GM13977 (cell line): ENCODE results near the gene HDAC5.
"Not testable (repeated sequence)": the region's sequence is repeated elsewhere in the genome, so short reads cannot be mapped to it uniquely, and the experiment has no call there.

ENCODE experiments used
- DNase-seq: peaks from one replicate; pipeline ENCODE4 v3.0.0; 2012; ENCODE audit warnings: low spot score
- in situ Hi-C: fragments of 300-500 bp; cut with MboI; formaldehyde crosslinking; loops from one replicate; pipeline ENCODE4 v1.12.0; 2022; ENCODE audit warnings: low sequenced_read_pairs, low pct_unique_long_range_greater_than_20kb, mixed read lengths, inconsistent platforms; ENCODE audit not compliant: unreplicated experiment
- TF ChIP-seq, protein P1 (sequence below): IDR thresholded peaks from 2 replicates; pipeline ENCODE4 v1.5.1; 2012; ENCODE audit warnings: mild to moderate bottlenecking, control low read depth; ENCODE audit not compliant: insufficient read depth; ENCODE audit errors: extremely low read depth, missing control alignments

Gene HDAC5

DNA sequence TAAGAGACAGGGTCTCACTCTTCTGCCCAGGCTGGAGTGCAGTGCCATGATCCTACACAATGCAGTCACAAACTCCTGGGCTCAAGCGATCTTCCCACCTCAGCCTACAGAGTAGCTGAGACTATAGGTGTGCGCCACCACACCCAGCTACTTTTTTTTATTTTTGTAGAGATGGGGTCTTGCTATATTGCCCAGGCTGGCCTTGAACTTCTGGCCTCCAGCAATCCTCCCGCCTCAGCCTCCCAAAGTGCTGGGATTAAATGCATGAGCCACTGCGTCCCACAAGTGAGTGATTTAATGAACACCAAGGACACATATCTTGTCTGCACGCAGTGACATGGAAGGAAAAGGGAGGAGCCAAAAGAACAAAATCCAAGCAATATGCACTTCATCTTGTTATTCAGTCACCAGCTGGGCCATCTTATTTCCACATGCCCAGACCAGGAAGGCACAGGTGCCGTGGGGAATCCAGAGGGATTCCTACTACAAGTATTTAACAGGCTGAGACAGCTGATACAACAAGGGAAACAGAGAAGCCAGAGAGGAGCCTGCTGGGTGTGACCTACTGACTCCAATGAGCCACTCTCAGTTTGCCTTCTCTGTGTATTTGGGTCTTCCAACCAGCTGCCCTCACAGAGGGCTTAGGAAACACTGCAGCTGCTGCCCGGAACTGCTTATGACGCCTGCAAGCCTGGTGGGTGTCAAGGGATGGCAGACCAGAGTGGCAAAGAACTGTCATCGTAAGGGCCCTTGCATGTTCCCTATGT is 74.0 kb downstream of the HDAC5 start:
- no peak for DNase-seq
- TF ChIP-seq, protein P1, sequence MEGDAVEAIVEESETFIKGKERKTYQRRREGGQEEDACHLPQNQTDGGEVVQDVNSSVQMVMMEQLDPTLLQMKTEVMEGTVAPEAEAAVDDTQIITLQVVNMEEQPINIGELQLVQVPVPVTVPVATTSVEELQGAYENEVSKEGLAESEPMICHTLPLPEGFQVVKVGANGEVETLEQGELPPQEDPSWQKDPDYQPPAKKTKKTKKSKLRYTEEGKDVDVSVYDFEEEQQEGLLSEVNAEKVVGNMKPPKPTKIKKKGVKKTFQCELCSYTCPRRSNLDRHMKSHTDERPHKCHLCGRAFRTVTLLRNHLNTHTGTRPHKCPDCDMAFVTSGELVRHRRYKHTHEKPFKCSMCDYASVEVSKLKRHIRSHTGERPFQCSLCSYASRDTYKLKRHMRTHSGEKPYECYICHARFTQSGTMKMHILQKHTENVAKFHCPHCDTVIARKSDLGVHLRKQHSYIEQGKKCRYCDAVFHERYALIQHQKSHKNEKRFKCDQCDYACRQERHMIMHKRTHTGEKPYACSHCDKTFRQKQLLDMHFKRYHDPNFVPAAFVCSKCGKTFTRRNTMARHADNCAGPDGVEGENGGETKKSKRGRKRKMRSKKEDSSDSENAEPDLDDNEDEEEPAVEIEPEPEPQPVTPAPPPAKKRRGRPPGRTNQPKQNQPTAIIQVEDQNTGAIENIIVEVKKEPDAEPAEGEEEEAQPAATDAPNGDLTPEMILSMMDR = no peak
- in situ Hi-C loops = no loop called here

DNA sequence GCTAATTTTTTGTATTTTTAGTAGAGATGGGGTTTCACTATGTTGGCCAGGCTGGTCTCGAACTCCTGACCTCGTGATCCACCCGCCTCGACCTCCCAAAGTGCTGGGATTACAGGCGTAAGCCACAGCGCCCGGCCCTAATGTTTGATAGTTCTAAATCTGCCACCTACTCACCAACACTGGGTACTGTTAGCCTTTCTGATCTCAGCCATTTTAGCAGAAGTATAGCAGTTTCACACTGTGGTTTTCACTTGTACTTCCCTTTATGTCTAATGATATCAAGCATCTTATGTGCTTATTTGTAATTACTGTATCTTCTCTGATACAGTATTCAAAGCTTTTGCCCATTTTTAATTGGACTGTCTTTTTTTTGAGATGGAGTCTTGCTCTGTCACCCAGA is 76.5 kb downstream of the HDAC5 start:
- DNase-seq, in situ Hi-C loops: not testable (repeated sequence)

DNA sequence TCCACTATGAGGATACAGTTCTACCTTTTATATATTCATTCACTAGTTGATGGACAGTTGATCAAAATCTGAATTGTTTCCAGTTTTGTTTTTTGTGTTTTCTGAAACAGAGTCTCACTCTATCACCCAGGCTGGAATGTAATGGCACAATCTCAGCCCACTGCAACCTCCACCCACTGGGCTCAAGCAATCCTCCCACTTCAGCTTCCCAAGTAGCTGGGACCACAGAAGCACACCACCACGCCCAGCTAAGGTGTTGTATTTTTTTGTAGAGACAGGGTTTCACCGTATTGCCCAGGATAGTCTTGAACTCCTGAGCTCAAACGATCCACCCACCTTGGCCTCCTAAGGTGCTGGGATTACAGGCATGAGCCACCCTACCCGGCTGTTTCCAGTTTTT is 78.0 kb downstream of the HDAC5 start:
- in situ Hi-C loops = no loop called here

DNA sequence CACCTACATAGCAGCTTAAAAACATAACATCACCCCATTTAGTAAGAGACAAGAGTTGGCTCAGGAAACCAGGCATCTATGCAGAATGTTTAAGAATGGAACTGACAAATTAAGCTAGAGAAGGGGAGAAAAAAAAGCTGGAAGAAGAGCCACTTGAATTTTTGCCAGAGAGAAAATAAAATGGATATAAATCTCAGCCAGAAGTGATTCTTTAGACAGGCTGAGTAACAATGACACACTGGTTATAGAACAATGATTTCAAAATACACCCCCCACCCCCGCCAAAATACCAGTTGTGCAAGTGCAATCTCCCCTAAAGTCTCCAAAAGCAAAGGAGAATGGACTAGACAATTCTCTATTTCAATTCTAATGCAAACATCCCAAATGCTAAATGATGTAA is 79.4 kb downstream of the HDAC5 start:
- in situ Hi-C loops = no loop called here
- TF ChIP-seq, protein P1 = no peak
- DNase-seq = no peak

More for the DNA sequence above, 78.0 kb downstream of the HDAC5 start:
- DNase-seq = no peak
- TF ChIP-seq, protein P1 = no peak

DNA sequence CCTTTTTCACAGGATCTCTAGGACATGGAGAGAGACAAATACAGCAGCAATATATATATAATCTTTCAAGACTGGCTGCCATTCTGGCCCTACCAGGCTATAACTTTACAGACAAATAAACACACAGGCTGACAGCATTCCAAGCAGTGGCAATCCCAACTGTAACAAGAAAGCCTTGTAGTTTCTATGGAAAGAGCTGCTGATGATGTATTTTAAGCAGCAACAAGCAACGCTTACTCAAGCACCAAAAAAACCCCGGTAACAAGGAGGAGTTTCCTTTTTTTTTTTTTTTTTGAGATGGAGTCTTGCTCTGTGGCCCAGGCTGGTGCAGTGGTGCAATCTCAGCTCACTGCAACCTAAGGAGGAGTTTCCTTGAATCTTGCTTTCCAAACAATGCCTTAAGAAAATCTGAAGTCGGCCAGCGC is 80.2 kb downstream of the HDAC5 start:
- DNase-seq = no peak
- in situ Hi-C loops = no loop called here

DNA sequence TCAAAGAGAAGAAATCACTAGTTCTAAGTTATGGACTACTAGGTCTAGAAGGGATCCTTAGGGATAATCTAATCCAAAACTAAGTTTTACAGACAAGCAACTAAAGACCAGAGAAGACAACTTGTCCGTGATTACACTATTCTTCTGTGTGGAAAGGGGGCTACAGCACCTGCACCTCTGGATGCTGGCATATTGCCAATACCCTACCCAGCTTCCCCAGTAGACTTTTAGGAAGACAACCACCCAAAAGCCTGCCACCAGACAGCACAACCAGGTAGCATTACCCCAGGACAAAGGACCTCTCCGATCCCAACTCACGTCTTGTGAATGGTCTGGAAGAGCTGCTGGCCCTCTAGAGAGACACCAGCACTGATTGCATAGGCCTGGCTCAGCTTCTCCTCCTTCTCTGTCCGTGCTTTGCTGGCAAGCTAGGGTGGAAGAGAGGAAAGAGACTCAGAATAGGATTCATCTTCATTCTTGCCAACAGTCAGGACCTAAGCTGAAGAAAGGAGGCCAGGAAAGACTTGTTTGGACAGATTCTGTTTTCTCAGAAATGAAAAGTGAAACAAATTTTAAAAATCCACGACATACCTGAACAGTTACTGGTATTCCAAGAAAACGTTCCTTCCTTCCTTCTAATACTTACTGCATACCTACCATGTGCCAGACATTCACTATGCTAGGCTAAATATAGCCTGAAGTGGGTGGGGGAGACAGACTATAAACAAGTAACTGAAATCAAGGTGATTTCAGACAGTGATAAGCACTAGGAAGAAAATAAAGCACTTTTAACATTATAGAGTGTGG is 83.4 kb downstream of the HDAC5 start:
- DNase-seq = no peak
- TF ChIP-seq, protein P1 = no peak
- in situ Hi-C loops = no loop called here

More for the DNA sequence above, 80.2 kb downstream of the HDAC5 start:
- TF ChIP-seq, protein P1 = no peak

DNA sequence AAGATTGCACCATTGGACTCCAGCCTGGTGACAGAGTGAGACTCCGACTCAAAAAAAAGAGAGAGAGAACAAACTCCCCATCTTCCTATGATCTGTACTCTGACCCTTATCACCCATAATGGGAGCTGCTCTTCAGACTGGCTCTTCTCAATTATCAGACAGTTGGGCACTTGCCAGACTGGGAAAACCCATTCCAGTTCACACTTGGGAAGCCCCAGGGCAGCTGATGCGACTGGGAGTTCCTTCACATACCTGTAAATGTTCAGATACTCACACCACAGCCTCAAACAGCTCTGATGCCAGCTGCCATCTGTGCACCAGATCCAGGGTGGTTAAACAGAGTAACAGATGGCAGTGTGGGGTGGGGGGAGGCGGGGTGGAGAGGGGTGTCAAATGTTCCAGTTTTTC is 84.8 kb downstream of the HDAC5 start:
- in situ Hi-C loops = no loop called here
- TF ChIP-seq, protein P1 = no peak
- no peak for DNase-seq
